ENCODE measurements around the gene TMEM63A.

DNA sequence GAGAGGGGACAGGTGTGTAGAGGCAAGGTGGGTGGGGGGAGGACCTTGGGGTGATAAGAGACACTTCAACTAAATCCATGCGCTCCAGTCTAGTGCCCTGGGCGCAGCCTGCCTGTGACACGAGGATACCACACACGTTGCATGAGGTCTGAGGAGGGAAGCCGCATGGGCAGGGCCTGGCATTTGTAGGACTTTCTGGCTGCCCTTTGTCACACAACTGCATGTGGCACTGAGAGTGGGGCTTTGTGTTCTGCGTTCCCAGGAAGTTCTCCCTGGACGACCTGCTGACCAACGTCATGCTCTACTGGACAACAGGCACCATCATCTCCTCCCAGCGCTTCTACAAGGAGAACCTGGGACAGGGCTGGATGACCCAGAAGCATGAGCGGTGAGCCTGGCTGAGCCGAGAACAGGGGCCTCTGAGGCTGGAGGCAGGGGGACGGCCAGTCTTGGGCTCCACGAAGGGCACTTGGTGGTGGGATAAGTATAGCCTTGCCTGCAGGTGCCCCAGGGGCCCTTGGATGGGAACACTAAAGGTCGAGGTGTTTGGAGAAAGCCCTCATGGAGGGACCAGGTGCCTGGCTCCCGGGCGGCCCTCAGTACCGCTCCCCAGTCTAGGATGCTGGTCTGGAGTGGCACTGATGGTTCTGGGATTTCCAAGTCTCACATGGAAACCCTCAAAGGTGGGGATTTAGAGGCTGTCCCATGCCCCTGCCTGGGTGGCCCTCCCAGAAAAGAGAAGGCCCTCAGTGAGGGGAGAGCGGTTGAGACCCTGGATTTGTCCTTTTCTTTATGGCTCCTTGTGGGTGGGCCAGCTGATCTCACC lies 37.7 kb downstream of the TMEM63A start:
- TF ChIP-seq, protein P1, sequence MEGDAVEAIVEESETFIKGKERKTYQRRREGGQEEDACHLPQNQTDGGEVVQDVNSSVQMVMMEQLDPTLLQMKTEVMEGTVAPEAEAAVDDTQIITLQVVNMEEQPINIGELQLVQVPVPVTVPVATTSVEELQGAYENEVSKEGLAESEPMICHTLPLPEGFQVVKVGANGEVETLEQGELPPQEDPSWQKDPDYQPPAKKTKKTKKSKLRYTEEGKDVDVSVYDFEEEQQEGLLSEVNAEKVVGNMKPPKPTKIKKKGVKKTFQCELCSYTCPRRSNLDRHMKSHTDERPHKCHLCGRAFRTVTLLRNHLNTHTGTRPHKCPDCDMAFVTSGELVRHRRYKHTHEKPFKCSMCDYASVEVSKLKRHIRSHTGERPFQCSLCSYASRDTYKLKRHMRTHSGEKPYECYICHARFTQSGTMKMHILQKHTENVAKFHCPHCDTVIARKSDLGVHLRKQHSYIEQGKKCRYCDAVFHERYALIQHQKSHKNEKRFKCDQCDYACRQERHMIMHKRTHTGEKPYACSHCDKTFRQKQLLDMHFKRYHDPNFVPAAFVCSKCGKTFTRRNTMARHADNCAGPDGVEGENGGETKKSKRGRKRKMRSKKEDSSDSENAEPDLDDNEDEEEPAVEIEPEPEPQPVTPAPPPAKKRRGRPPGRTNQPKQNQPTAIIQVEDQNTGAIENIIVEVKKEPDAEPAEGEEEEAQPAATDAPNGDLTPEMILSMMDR (IDR thresholded peaks at IDR 0.05), result no peak
- TF ChIP-seq POLR2A (IDR thresholded peaks at IDR 0.05), result no peak
